ENCODE results near the gene SLC39A7.

GRCh38 chr6:33213166-33213988 is 12.7 kb downstream of the SLC39A7 start:
- TF ChIP-seq CTCF (conservative IDR thresholded peaks at IDR 0.05 in 1 of 2, IDR thresholded peaks at IDR 0.05 in 1 of 2; ENCODE audit: extremely low read depth in 1 of 2, insufficient read depth in 1 of 2, low read depth in 1 of 2, low read length in 2 of 2) (no peak), EZH2 (IDR thresholded peaks at IDR 0.05; ENCODE audit: borderline replicate concordance, low read length) (no peak)

Measured in mammary epithelial cell (primary cell).